Measurements from ENCODE around the gene WNT7B. TPM values are rescaled to one million over a fixed set of nuclear protein-coding genes. Genes with fewer than 3 reads are reported as not detected.

The WNT7B gene
- total and polyA plus RNA-seq, 10 of the 15 experiments (the other 5 are each of a cell fraction or from before 2014, with no cell fraction given) = 0.12 TPM; not detected in 9

GRCh38 chr22:45962756-45963324 lies 14.1 kb downstream of the WNT7B start:
- H3K27ac ChIP-seq (ENCODE audit: control insufficient read depth, insufficient read depth) = no peak overlapping the region
- no peak overlapping the region for H2AFZ ChIP-seq (ENCODE audit: control insufficient read depth, low read depth, low read length)
- intact Hi-C loops (cut with micrococcal nuclease; ENCODE audit: unreplicated experiment) (no loop called here), in situ Hi-C loops (cut with MboI) (loop anchor here (25.0 kb wide), 1 partner anchor 1051 kb away; no protein-coding TSS in a partner anchor)
- no peaks in the 10 kb centered on the region for H3K4me1 ChIP-seq (ENCODE audit: control insufficient read depth, insufficient read depth, low read length)
- ATAC-seq (no peak), DNase-seq (ENCODE audit: low read depth, low spot score) (no peak), FAIRE-seq (no peak)
- peaks cover 0 to 2% of the 10 kb centered on the region in 2 experiments; a peak in 2 of 4 replicates for H3K27me3 ChIP-seq (replicated peaks in 1 of 2; ENCODE audit: control insufficient read depth in 2 of 2, insufficient read depth in 2 of 2, low read length in 1 of 2)
- no peak overlapping the region for H3K9ac ChIP-seq (ENCODE audit: control insufficient read depth, insufficient read depth, low read length)
- H3K4me2 ChIP-seq (ENCODE audit: control insufficient read depth, insufficient read depth) = no peak overlapping the region
- ChIA-PET RAD21 (ENCODE audit: unreplicated experiment) (no interaction called here), SMC1A (ENCODE audit: uncharacterized antibody, unreplicated experiment) (no interaction called here), POLR2A (no interaction called here), CTCF (no interaction called here)
- no peak overlapping the region for H3K4me3 ChIP-seq
- no peaks in the 10 kb centered on the region for H4K20me1 ChIP-seq (ENCODE audit: control insufficient read depth, insufficient read depth)
- no peaks in the 10 kb centered on the region for H3K36me3 ChIP-seq (ENCODE audit: control insufficient read depth in 2 of 2, insufficient read depth in 2 of 2, low read length in 1 of 2)
- no peaks in the 10 kb centered on the region for H3K79me2 ChIP-seq (ENCODE audit: control insufficient read depth, insufficient read depth, low read length)
- H3K9me3 ChIP-seq (replicated peaks; ENCODE audit: control insufficient read depth, insufficient read depth, low read length) = no peaks in the 10 kb centered on the region
- TF ChIP-seq CEBPB (IDR thresholded peaks at IDR 0.05; ENCODE audit: borderline replicate concordance in 1 of 2, low read depth in 2 of 2, low read length in 2 of 2) = no peak
- TF ChIP-seq RUNX3 (IDR thresholded peaks at IDR 0.05; ENCODE audit: low read length) = no peak
- no peak for TF ChIP-seq ZNF384 (IDR thresholded peaks at IDR 0.05; ENCODE audit: borderline replicate concordance, low read depth, low read length)
- TF ChIP-seq RAD51 (IDR thresholded peaks at IDR 0.05) = no peak
- no peak for TF ChIP-seq ETV6 (conservative IDR thresholded peaks at IDR 0.05 in 1 of 2, IDR thresholded peaks at IDR 0.05 in 1 of 2; ENCODE audit: borderline replicate concordance in 1 of 2, low read depth in 1 of 2)
- no peak for TF ChIP-seq ZBTB40 (IDR thresholded peaks at IDR 0.05; ENCODE audit: borderline replicate concordance)
- TF ChIP-seq SIN3A (IDR thresholded peaks at IDR 0.05; ENCODE audit: low read depth, low read length) = no peak
- TF ChIP-seq STAT3 (IDR thresholded peaks at IDR 0.05; ENCODE audit: low read depth, low read length) = no peak
- no peak for TF ChIP-seq NFYB (IDR thresholded peaks at IDR 0.05; ENCODE audit: insufficient read depth, low read depth, low read length)
- TF ChIP-seq ZNF687 (IDR thresholded peaks at IDR 0.05) = no peak
- 33% methylated on average over 11 of the region's 12 CpGs for whole genome bisulfite sequencing (ENCODE audit: insufficient coverage, insufficient replicate concordance, low lambda C conversion rate, missing lambda C conversion rate)
- no TSS peak for BruUV-seq (replicated peaks)
